CD14-positive monocyte (primary cell): Measurements from ENCODE around the gene XYLT1. TPM values are rescaled to one million over a fixed set of nuclear protein-coding genes. Genes with fewer than 3 reads are reported as not detected.

Source experiments
- DNase-seq, 3 donors: peaks; one replicate each; pipeline ENCODE4 v3.0.0-alpha.2; 2011 to 2022
- H2AFZ ChIP-seq: 2 replicates; pipeline ENCODE4 v1.6.0; 2012; ENCODE audit warnings: mild to moderate bottlenecking, low read depth, low read length, inconsistent platforms; ENCODE audit not compliant: insufficient read depth, poor library complexity, severe bottlenecking
- H3K27ac ChIP-seq, 2 donors: 1 replicate in 1 of 2; 2 replicates in 1 of 2; pipeline ENCODE4 v1.5.1; 2012 to 2013; ENCODE audit warnings: low read length in 2 of 2, control low read depth in 1 of 2, inconsistent platforms in 1 of 2, low read depth in 1 of 2, mild to moderate bottlenecking in 1 of 2
- H3K27me3 ChIP-seq, 2 donors: one replicate each; pipeline versions ENCODE4 v1.6.0 to v1.6.1; 2011 to 2013; ENCODE audit warnings: low read length in 2 of 2; ENCODE audit not compliant: control insufficient read depth in 2 of 2, insufficient read depth in 2 of 2
- H3K36me3 ChIP-seq, 2 donors: replicated peaks in 1 of 2; 1 replicate in 1 of 2; 2 replicates in 1 of 2; pipeline versions ENCODE4 v1.5.1 to v1.6.1; 2012 to 2013; ENCODE audit warnings: low read length in 2 of 2, control low read depth in 1 of 2, inconsistent platforms in 1 of 2, mild to moderate bottlenecking in 1 of 2; ENCODE audit not compliant: insufficient read depth in 2 of 2, control insufficient read depth in 1 of 2
- H3K4me1 ChIP-seq, 2 donors: 1 replicate in 1 of 2; 2 replicates in 1 of 2; pipeline versions ENCODE4 v1.5.1 to v1.6.1; 2012 to 2013; ENCODE audit warnings: low read length in 2 of 2, control low read depth in 1 of 2, inconsistent platforms in 1 of 2, mild to moderate bottlenecking in 1 of 2, moderate library complexity in 1 of 2; ENCODE audit not compliant: insufficient read depth in 2 of 2, control insufficient read depth in 1 of 2
- H3K4me2 ChIP-seq: replicated peaks from 2 replicates; pipeline ENCODE3; 2012; ENCODE audit warnings: low read length, moderate library complexity, mild to moderate bottlenecking; ENCODE audit not compliant: poor library complexity, severe bottlenecking; ENCODE audit errors: extremely low read depth
- H3K4me3 ChIP-seq, 3 experiments: fragments of 200-600 bp in 1 of 3; sonication (generic) in 1 of 3; replicated peaks in 1 of 3; 1 replicate in 2 of 3; 2 replicates in 1 of 3; pipeline ENCODE4 v1.5.1; 2011 to 2013; ENCODE audit warnings: low read length in 3 of 3, mild to moderate bottlenecking in 3 of 3, control low read depth in 2 of 3, low read depth in 2 of 3, inconsistent platforms in 1 of 3, moderate library complexity in 1 of 3
- H3K79me2 ChIP-seq: 2 replicates; pipeline ENCODE4 v1.6.0; 2012; ENCODE audit warnings: mild to moderate bottlenecking, control low read depth, inconsistent platforms, low read length, moderate library complexity; ENCODE audit not compliant: insufficient read depth
- H3K9ac ChIP-seq: 2 replicates; pipeline ENCODE4 v1.6.0; 2017; ENCODE audit warnings: low read length, mild to moderate bottlenecking; ENCODE audit not compliant: insufficient read depth, poor library complexity, severe bottlenecking
- H3K9me3 ChIP-seq, 2 donors: replicated peaks in 1 of 2; 1 replicate in 1 of 2; 2 replicates in 1 of 2; pipeline versions ENCODE4 v1.5.1 to v1.6.1; 2012 to 2013; ENCODE audit warnings: low read length in 2 of 2, control low read depth in 1 of 2; ENCODE audit not compliant: control insufficient read depth in 1 of 2, insufficient read depth in 1 of 2
- H4K20me1 ChIP-seq: 2 replicates; pipeline ENCODE4 v1.6.0; 2012; ENCODE audit warnings: mild to moderate bottlenecking, low read length, control low read depth, moderate library complexity; ENCODE audit not compliant: insufficient read depth
- H3K27ac Mint-ChIP-seq, 7 donors: one replicate each; pipeline ENCODE4 v1.8.0; 2020; ENCODE audit warnings: mild to moderate bottlenecking in 7 of 7, mixed read lengths in 7 of 7, moderate library complexity in 6 of 7, inconsistent platforms in 2 of 7
- H3K27me3 Mint-ChIP-seq, 3 donors: one replicate each; pipeline ENCODE4 v1.8.0; 2021 to 2022; ENCODE audit warnings: low read depth in 3 of 3, mild to moderate bottlenecking in 3 of 3, mixed read lengths in 3 of 3, moderate library complexity in 3 of 3, inconsistent platforms in 1 of 3
- H3K36me3 Mint-ChIP-seq, 2 donors: one replicate each; pipeline ENCODE4 v1.8.0; 2020; ENCODE audit warnings: mixed read lengths in 2 of 2, inconsistent platforms in 1 of 2, mild to moderate bottlenecking in 1 of 2
- H3K4me1 Mint-ChIP-seq: one replicate; pipeline ENCODE4 v1.8.0; 2020; ENCODE audit warnings: mild to moderate bottlenecking, mixed read lengths
- H3K4me3 Mint-ChIP-seq, 2 donors: one replicate each; pipeline ENCODE4 v1.8.0; 2020; ENCODE audit warnings: mild to moderate bottlenecking in 2 of 2, mixed read lengths in 2 of 2, moderate library complexity in 1 of 2
- H3K9me3 Mint-ChIP-seq, 7 donors: one replicate each; pipeline ENCODE4 v1.8.0; 2020 to 2022; ENCODE audit warnings: mixed read lengths in 7 of 7, mild to moderate bottlenecking in 6 of 7, moderate library complexity in 6 of 7, inconsistent platforms in 2 of 7
- CTCF ChIP-seq: fragments of 200-600 bp; IDR thresholded peaks from one replicate; pipeline ENCODE4 v1.8.0; 2022; ENCODE audit warnings: antibody characterized with exemption, mild to moderate bottlenecking
- WGBS: methylation state at CpG from one replicate; pipeline ENCODE4 v1.1.5; 2013; ENCODE audit warnings: missing lambda C conversion rate; ENCODE audit not compliant: insufficient coverage; 5-methylcytosine and 5-hydroxymethylcytosine counted together
- intact Hi-C, 2 donors: fragments of 100-400 bp; cut with micrococcal nuclease; formaldehyde crosslinking; loops; one replicate each; pipeline versions ENCODE4 v1.15.0 to v1.15.1; 2023
- polyA plus RNA-seq, 3 donors: library from polyadenylated mRNA; depleted of rRNA in 1 of 3; unstranded in 2 of 3; stranded (reverse) in 1 of 3; fragments of 300-500 nt in 2 of 3; fragments of >200 nt in 1 of 3; fragmentation: Illumina TruSeq in 2 of 3; gene quantifications; 1 replicate in 2 of 3; 2 replicates in 1 of 3; pipeline ENCODE4 v1.2.3, GENCODE V29; 2012 to 2021

Gene XYLT1
- polyA plus RNA-seq, 3 donors, result 0.51 to 9.4 (median 1.6) TPM

GRCh38 chr16:17468611-17469010, 2.1 kb downstream of the XYLT1 start:
- H3K9ac ChIP-seq, result peak overlapping the region; percentile 78
- no peaks in the 10 kb centered on the region for H3K9me3 ChIP-seq
- H3K79me2 ChIP-seq, result peaks cover 66% of the 10 kb centered on the region
- 66% methylated on average over 5 of the region's 7 CpGs for WGBS
- no peak for DNase-seq
- no peak for TF ChIP-seq CTCF
- Mint-ChIP-seq H3K4me1 (peaks cover 50% of the 10 kb centered on the region), H3K36me3 (peaks cover 26 to 39% of the 10 kb centered on the region in 2 donors), H3K27ac (peak overlapping the region in 2 of 7 donors; percentile 37 to 46), H3K4me3 (peak overlapping the region; percentile 96 to 98), H3K27me3 (peaks cover 9 to 15% (median 11%) of the 10 kb centered on the region in 3 donors), H3K9me3 (peaks cover 0 to 3% (median 0%) of the 10 kb centered on the region in 7 donors)
- H3K4me1 ChIP-seq, result peaks cover 43 to 47% of the 10 kb centered on the region in 2 donors
- H2AFZ ChIP-seq, result no peak overlapping the region
- H3K27ac ChIP-seq, result no peak overlapping the region
- H3K4me3 ChIP-seq, result peak overlapping the region; percentile 83 to 92 (median 87)
- H3K4me2 ChIP-seq, result peak overlapping the region; percentile 83
- peaks cover 1 to 2% of the 10 kb centered on the region in 2 donors for H3K27me3 ChIP-seq
- intact Hi-C loops, result loop anchor here in 1 of 2 donors (10.0 kb wide), 1 partner anchor 54 kb away; no protein-coding TSS in a partner anchor
- peaks cover 0 to 3% of the 10 kb centered on the region in 2 donors for H3K36me3 ChIP-seq
- peaks cover 51% of the 10 kb centered on the region for H4K20me1 ChIP-seq

GRCh38 chr16:17467923-17468540, 2.7 kb downstream of the XYLT1 start:
- H3K4me3 Mint-ChIP-seq, result peak overlapping the region; percentile 96 to 98
- H3K4me1 Mint-ChIP-seq, result peaks cover 52% of the 10 kb centered on the region
- H2AFZ ChIP-seq, result no peak overlapping the region
- no peak overlapping the region for H3K9ac ChIP-seq
- H3K27ac Mint-ChIP-seq, result peak overlapping the region in 3 of 7 donors; percentile 35 to 83 (median 51)
- peak; percentile 59 for TF ChIP-seq CTCF
- no peaks in the 10 kb centered on the region for H3K27me3 ChIP-seq
- H3K27me3 Mint-ChIP-seq, result peaks cover 4 to 9% (median 8%) of the 10 kb centered on the region in 3 donors
- H3K4me1 ChIP-seq, result peaks cover 43 to 48% of the 10 kb centered on the region in 2 donors
- H3K9me3 ChIP-seq, result no peaks in the 10 kb centered on the region
- H3K9me3 Mint-ChIP-seq, result peaks cover 0 to 3% (median 0%) of the 10 kb centered on the region in 7 donors
- peak in 2 of 3 donors; percentile 42 to 49 for DNase-seq
- H3K36me3 Mint-ChIP-seq, result peaks cover 28 to 38% of the 10 kb centered on the region in 2 donors
- H3K27ac ChIP-seq, result no peak overlapping the region
- peaks cover 0 to 3% of the 10 kb centered on the region in 2 donors for H3K36me3 ChIP-seq
- peaks cover 72% of the 10 kb centered on the region for H3K79me2 ChIP-seq
- H3K4me3 ChIP-seq, result peak overlapping the region in 2 of 3 experiments; percentile 87 to 92
- peaks cover 51% of the 10 kb centered on the region for H4K20me1 ChIP-seq
- intact Hi-C loops, result loop anchor here in 1 of 2 donors (10.0 kb wide), 1 partner anchor 53 kb away; no protein-coding TSS in a partner anchor
- 15% methylated on average over 4 of the region's 6 CpGs for WGBS
- H3K4me2 ChIP-seq, result peak overlapping the region; percentile 83
